ENCODE results near the gene RELN.
"Not testable (repeated sequence)": the region's sequence is repeated elsewhere in the genome, so short reads cannot be mapped to it uniquely, and the experiment has no call there.

RELN gene

GRCh38 chr7:103989200-103989784 lies at the start of gene RELN:
RELN (minus strand) TSS chr7:103989658; CDS start chr7:103989356, 302 bp downstream.
- DNase-seq, result peak; percentile 59

GRCh38 chr7:104038136-104038535 lies 48.7 kb upstream of the RELN start:
- DNase-seq, result no peak

GRCh38 chr7:104036889-104037288 lies 47.4 kb upstream of the RELN start:
- DNase-seq, result not testable (repeated sequence)

GRCh38 chr7:104035351-104035750 lies 45.9 kb upstream of the RELN start:
- DNase-seq, result no peak

GRCh38 chr7:104034679-104035078 lies 45.2 kb upstream of the RELN start:
- no peak for DNase-seq

GRCh38 chr7:104033837-104034236 lies 44.4 kb upstream of the RELN start:
- DNase-seq, result no peak

- DNase-seq, result no peak
These were observed 43.0 kb upstream of the RELN start for GRCh38 chr7:104032486-104032885.

GRCh38 chr7:104029765-104030164 lies 40.3 kb upstream of the RELN start:
- no peak for DNase-seq

- no peak for DNase-seq
These were observed 35.2 kb upstream of the RELN start for GRCh38 chr7:104024632-104025031.

- no peak for DNase-seq
These were observed 33.6 kb upstream of the RELN start for GRCh38 chr7:104023100-104023499.

GRCh38 chr7:104018425-104018824 lies 29.0 kb upstream of the RELN start:
- DNase-seq, result no peak

- no peak for DNase-seq
These were observed 27.5 kb upstream of the RELN start for GRCh38 chr7:104017001-104017400.

- no peak for DNase-seq
These were observed 23.4 kb upstream of the RELN start for GRCh38 chr7:104012835-104013234.

GRCh38 chr7:104011829-104012228 lies 22.4 kb upstream of the RELN start:
- no peak for DNase-seq

GRCh38 chr7:104010052-104010909 lies 20.8 kb upstream of the RELN start:
- DNase-seq, result no peak

GRCh38 chr7:104008107-104008506 lies 18.6 kb upstream of the RELN start:
- no peak for DNase-seq

GRCh38 chr7:104007614-104008013 lies 18.2 kb upstream of the RELN start:
- no peak for DNase-seq

GRCh38 chr7:104005197-104005596 lies 15.7 kb upstream of the RELN start:
- no peak for DNase-seq

GRCh38 chr7:103996639-103997038 lies 7.2 kb upstream of the RELN start:
- DNase-seq, result no peak

GRCh38 chr7:103996017-103996551 lies 6.6 kb upstream of the RELN start:
- no peak for DNase-seq

GRCh38 chr7:103995554-103995953 lies 6.1 kb upstream of the RELN start:
- no peak for DNase-seq

- no peak for DNase-seq
These were observed 4.1 kb upstream of the RELN start for GRCh38 chr7:103993551-103993950.

- DNase-seq, result no peak
These were observed 1.9 kb upstream of the RELN start for GRCh38 chr7:103991406-103991805.

- DNase-seq, result no peak
These were observed 1.5 kb upstream of the RELN start for GRCh38 chr7:103990991-103991390.

Measured in NCI-H1092 (cell line).